PC-3 (cell line): ENCODE results near the gene RGS17.

ENCODE experiments used
- EZH2 ChIP-seq: fragments of 300-600 bp; sonication (generic); IDR thresholded peaks from one replicate; pipeline ENCODE4 v1.6.1; 2017; ENCODE audit warnings: antibody characterized with exemption, mild to moderate bottlenecking, low read length; ENCODE audit not compliant: unreplicated experiment
- TF ChIP-seq, protein P1 (sequence below): fragments of 300-600 bp; sonication (generic); conservative IDR thresholded peaks from 2 replicates; pipeline ENCODE4 v1.5.1; 2017; ENCODE audit warnings: antibody characterized with exemption, low read depth, mild to moderate bottlenecking, low read length

GRCh38 chr6:153051801-153052200 is 79.3 kb downstream of the RGS17 start:
- TF ChIP-seq, protein P1, sequence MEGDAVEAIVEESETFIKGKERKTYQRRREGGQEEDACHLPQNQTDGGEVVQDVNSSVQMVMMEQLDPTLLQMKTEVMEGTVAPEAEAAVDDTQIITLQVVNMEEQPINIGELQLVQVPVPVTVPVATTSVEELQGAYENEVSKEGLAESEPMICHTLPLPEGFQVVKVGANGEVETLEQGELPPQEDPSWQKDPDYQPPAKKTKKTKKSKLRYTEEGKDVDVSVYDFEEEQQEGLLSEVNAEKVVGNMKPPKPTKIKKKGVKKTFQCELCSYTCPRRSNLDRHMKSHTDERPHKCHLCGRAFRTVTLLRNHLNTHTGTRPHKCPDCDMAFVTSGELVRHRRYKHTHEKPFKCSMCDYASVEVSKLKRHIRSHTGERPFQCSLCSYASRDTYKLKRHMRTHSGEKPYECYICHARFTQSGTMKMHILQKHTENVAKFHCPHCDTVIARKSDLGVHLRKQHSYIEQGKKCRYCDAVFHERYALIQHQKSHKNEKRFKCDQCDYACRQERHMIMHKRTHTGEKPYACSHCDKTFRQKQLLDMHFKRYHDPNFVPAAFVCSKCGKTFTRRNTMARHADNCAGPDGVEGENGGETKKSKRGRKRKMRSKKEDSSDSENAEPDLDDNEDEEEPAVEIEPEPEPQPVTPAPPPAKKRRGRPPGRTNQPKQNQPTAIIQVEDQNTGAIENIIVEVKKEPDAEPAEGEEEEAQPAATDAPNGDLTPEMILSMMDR = no peak
- no peak for TF ChIP-seq EZH2
